A549 treated with AZD9567 at 1 μM for 4 hours (cell line): Measurements from ENCODE around the gene ZBTB14. TPM values are rescaled to one million over a fixed set of nuclear protein-coding genes. Genes with fewer than 3 reads are reported as not detected.

ENCODE experiments used
- total RNA-seq: library from RNA; stranded (reverse); fragments of 200-300 nt; extraction: Qiagen RNA extraction; gene quantifications from 5 replicates; pipeline ENCODE4 v1.2.3, GENCODE V29; 2022; ENCODE audit not compliant: insufficient read depth

ZBTB14 gene, protein sequence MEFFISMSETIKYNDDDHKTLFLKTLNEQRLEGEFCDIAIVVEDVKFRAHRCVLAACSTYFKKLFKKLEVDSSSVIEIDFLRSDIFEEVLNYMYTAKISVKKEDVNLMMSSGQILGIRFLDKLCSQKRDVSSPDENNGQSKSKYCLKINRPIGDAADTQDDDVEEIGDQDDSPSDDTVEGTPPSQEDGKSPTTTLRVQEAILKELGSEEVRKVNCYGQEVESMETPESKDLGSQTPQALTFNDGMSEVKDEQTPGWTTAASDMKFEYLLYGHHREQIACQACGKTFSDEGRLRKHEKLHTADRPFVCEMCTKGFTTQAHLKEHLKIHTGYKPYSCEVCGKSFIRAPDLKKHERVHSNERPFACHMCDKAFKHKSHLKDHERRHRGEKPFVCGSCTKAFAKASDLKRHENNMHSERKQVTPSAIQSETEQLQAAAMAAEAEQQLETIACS
- 6.7 to 8.7 TPM (median 7.2 TPM) in 5 replicates for total RNA-seq

DNA sequence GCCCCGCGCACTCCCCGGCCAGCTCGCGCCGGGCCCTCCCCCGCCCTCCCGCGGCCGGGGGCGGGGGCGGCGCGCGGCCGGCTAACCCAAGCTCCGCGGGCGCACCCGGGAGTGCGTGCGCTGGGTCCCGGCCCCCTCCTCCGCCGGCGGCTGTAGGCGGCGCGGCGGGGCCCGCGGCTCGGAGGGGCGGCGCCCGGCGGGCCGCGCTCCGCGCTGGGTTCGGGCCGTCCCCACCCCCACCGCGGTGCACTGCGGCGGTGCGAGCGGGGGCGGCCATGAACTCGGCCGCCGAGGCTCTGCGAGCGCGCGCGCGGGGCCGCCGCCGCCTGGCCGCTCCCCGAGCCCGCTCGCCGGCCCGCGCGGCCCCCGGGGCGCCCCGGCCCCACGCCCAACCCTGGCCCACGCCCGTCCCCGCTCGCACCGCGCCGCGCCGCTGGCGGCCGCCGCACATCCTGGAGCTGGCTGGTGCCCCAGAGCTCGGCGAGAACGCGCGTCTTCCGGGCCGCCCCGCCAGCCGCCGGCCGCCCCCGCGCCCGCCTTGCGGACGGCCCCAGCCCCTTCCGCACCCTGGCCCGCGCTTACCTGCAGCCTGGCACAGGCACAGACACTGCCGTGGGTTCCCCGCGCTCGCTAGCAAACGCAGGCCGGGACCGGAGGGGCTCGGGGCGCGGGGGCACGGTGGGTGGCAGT, at the start of gene ZBTB14:
Gene ZBTB14 (minus strand): TSS at position 496 of the 690 bp plus-strand sequence. CDS start 2,480 bp downstream, outside the sequence.

Other genes starting within 250 kb of the ZBTB14 start
- not detected in 5 replicates for gene AKAIN1, start 98.5 kb downstream of the ZBTB14 start, total RNA-seq
- 0.12 to 0.30 TPM (median 0.17 TPM) in 4 of 5 replicates, not detected in the other for gene EPB41L3, start 248.3 kb upstream of the ZBTB14 start, total RNA-seq